ENCODE measurements around the gene MIEN1.
"Not testable (repeated sequence)": the region's sequence is repeated elsewhere in the genome, so short reads cannot be mapped to it uniquely, and the experiment has no call there.

The MIEN1 gene

GRCh38 chr17:39717660-39718059 is 12.7 kb downstream of the MIEN1 start:
- no peak for TF ChIP-seq CTCF (IDR thresholded peaks at IDR 0.05; ENCODE audit: extremely low read depth, missing control alignments)
- DNase-seq (ENCODE audit: low spot score): no peak

- TF ChIP-seq CTCF (IDR thresholded peaks at IDR 0.05; ENCODE audit: extremely low read depth, missing control alignments): no peak
Observed at GRCh38 chr17:39716879-39717536, 13.3 kb downstream of the MIEN1 start.

GRCh38 chr17:39716073-39716818 is 14.1 kb downstream of the MIEN1 start:
- no peak for DNase-seq (ENCODE audit: low spot score)
- no peak for TF ChIP-seq CTCF (IDR thresholded peaks at IDR 0.05; ENCODE audit: extremely low read depth, missing control alignments)

More at GRCh38 chr17:39716879-39717536, 13.3 kb downstream of the MIEN1 start:
- DNase-seq (ENCODE audit: low spot score): no peak

DNA sequence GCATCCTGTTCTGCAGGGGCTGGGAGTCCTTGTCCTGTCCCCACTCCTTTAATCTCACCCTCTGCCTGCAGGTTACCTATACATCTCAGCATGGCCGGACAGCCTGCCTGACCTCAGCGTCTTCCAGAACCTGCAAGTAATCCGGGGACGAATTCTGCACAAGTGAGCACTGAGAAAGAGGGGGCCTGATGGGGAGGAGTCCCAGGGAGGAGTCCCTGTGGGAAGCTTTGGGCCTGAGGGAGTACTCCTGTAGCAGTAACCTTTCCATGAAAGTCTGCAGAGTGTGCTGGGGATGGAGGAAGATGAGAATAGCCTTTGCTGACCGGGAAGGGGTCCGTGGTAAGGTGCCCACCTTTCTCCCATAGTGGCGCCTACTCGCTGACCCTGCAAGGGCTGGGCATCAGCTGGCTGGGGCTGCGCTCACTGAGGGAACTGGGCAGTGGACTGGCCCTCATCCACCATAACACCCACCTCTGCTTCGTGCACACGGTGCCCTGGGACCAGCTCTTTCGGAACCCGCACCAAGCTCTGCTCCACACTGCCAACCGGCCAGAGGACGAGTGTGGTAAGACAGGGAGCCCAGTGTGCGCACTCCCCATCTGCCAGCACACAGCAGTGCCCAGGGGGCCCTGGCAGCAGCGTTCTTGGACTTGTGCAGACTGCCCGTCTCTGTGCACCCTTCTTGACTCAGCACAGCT is 14.8 kb downstream of the MIEN1 start:
- no peak for DNase-seq (ENCODE audit: low spot score)

GRCh38 chr17:39714234-39714633 is 16.1 kb downstream of the MIEN1 start:
- TF ChIP-seq CTCF (IDR thresholded peaks at IDR 0.05; ENCODE audit: extremely low read depth, missing control alignments): no peak
- DNase-seq (ENCODE audit: low spot score): no peak

More for the DNA sequence above, 14.8 kb downstream of the MIEN1 start:
- TF ChIP-seq CTCF (IDR thresholded peaks at IDR 0.05; ENCODE audit: extremely low read depth, missing control alignments): no peak

DNA sequence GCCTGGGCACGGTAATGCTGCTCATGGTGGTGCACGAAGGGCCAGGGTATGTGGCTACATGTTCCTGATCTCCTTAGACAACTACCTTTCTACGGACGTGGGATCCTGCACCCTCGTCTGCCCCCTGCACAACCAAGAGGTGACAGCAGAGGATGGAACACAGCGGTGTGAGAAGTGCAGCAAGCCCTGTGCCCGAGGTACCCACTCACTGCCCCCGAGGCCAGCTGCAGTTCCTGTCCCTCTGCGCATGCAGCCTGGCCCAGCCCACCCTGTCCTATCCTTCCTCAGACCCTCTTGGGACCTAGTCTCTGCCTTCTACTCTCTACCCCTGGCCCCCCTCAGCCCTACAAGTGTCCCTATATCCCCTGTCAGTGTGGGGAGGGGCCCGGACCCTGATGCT is 18.5 kb downstream of the MIEN1 start:
- DNase-seq (ENCODE audit: low spot score): no peak
- TF ChIP-seq CTCF (IDR thresholded peaks at IDR 0.05; ENCODE audit: extremely low read depth, missing control alignments): no peak

DNA sequence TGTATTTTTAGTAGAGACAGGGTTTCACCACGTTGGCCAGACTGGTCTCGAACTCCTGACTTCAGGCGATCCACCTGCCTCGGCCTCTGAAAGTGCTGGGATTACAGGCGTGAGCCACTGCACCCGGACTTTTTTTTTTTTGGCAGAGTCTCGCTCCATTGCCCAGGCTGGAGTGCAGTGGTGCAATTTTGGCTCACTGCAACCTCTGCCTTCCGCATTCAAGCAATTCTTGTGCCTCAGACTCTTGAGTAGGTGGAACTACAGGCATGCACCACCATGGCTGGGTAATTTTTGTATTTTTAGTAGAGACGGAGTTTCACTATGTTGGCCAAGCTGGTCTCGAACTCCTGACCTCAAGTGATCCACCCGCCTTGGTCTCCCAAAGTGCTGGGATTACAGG is 19.3 kb downstream of the MIEN1 start:
- DNase-seq (ENCODE audit: low spot score): not testable (repeated sequence)

Data from GM20000 (cell line).